SK-N-MC (cell line): ENCODE data around the gene FHOD3.

Experiments used
- EZH2 ChIP-seq: fragments of 200-600 bp; sonication (generic); IDR thresholded peaks from one replicate; pipeline ENCODE4 v1.6.1; 2017; ENCODE audit warnings: antibody characterized with exemption
- FOXP2 ChIP-seq: optimal IDR thresholded peaks from 2 replicates; pipeline ENCODE3; 2011; ENCODE audit warnings: mild to moderate bottlenecking, moderate library complexity; ENCODE audit not compliant: insufficient read depth; ENCODE audit errors: extremely low read length, control extremely low read depth
- POLR2AphosphoS5 ChIP-seq: IDR thresholded peaks from 2 replicates; pipeline ENCODE4 v1.6.1; 2012; ENCODE audit warnings: mild to moderate bottlenecking, low read depth, low read length, borderline replicate concordance

DNA sequence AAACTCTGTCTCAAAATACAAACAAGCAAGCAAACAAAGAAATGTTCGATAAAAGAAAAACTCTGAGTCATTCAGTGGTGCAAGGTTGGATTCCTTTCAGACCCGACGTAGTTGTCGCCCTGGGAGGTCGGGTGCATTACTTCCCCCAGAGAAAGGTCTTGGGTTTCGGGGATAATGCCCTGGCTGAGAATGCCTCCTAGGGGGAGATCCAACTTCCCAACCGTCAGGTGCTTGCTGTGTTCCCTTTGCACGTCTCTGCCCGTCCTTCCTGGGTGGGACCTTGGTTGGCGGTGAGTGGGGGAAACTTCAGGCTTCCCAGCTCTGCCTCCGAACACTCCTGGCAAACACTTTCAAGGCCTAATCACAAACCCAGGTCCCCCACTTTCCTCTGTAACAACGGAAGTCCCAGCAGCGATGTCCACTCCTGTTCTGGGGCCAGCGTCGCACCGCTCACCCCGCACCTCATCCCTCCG, 530.7 kb downstream of the FHOD3 start:
- TF ChIP-seq EZH2 = no peak
- TF ChIP-seq POLR2AphosphoS5 = no peak
- no peak for TF ChIP-seq FOXP2
